Measurements from ENCODE around the gene UTS2.

UTS2 gene

GRCh38 chr1:7865978-7866377 lies 13.1 kb upstream of the UTS2 start:
- Histone ChIP-seq H3K4me1 (no peaks in the 10 kb centered on the region), H3K4me3 (ENCODE audit: low read depth, low read length) (no peak overlapping the region), H3K9me3 (ENCODE audit: control insufficient read depth, low read length) (no peaks in the 10 kb centered on the region), H3K4me2 (ENCODE audit: low read length) (no peak overlapping the region), H2AFZ (no peak overlapping the region), H3K9ac (no peak overlapping the region), H3K36me3 (ENCODE audit: control insufficient read depth, insufficient read depth, low read length) (no peaks in the 10 kb centered on the region), H3K27ac (no peak overlapping the region), H3K27me3 (ENCODE audit: control insufficient read depth, insufficient read depth, low read length) (no peaks in the 10 kb centered on the region), H3K79me2 (no peaks in the 10 kb centered on the region)
- TF ChIP-seq, protein P1, sequence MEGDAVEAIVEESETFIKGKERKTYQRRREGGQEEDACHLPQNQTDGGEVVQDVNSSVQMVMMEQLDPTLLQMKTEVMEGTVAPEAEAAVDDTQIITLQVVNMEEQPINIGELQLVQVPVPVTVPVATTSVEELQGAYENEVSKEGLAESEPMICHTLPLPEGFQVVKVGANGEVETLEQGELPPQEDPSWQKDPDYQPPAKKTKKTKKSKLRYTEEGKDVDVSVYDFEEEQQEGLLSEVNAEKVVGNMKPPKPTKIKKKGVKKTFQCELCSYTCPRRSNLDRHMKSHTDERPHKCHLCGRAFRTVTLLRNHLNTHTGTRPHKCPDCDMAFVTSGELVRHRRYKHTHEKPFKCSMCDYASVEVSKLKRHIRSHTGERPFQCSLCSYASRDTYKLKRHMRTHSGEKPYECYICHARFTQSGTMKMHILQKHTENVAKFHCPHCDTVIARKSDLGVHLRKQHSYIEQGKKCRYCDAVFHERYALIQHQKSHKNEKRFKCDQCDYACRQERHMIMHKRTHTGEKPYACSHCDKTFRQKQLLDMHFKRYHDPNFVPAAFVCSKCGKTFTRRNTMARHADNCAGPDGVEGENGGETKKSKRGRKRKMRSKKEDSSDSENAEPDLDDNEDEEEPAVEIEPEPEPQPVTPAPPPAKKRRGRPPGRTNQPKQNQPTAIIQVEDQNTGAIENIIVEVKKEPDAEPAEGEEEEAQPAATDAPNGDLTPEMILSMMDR (IDR thresholded peaks at IDR 0.05): no peak

GRCh38 chr1:7863756-7864328 lies 11.0 kb upstream of the UTS2 start:
- H3K27me3 ChIP-seq (ENCODE audit: control insufficient read depth, insufficient read depth, low read length): no peaks in the 10 kb centered on the region
- TF ChIP-seq, protein P1 (IDR thresholded peaks at IDR 0.05): no peak
- H3K9me3 ChIP-seq (ENCODE audit: control insufficient read depth, low read length): no peaks in the 10 kb centered on the region
- H3K79me2 ChIP-seq: no peaks in the 10 kb centered on the region
- no peak overlapping the region for H3K9ac ChIP-seq
- no peak overlapping the region for H3K4me2 ChIP-seq (ENCODE audit: low read length)
- H3K4me1 ChIP-seq: no peaks in the 10 kb centered on the region
- H3K4me3 ChIP-seq (ENCODE audit: low read depth, low read length): no peak overlapping the region
- no peaks in the 10 kb centered on the region for H3K36me3 ChIP-seq (ENCODE audit: control insufficient read depth, insufficient read depth, low read length)
- no peak overlapping the region for H3K27ac ChIP-seq
- no peak overlapping the region for H2AFZ ChIP-seq

- Histone ChIP-seq H3K27me3 (ENCODE audit: control insufficient read depth, insufficient read depth, low read length) (no peaks in the 10 kb centered on the region), H3K27ac (no peak overlapping the region), H3K4me1 (no peaks in the 10 kb centered on the region), H3K9ac (no peak overlapping the region), H3K36me3 (ENCODE audit: control insufficient read depth, insufficient read depth, low read length) (no peaks in the 10 kb centered on the region), H3K4me2 (ENCODE audit: low read length) (no peak overlapping the region), H3K79me2 (no peaks in the 10 kb centered on the region), H3K9me3 (ENCODE audit: control insufficient read depth, low read length) (no peaks in the 10 kb centered on the region), H2AFZ (no peak overlapping the region), H3K4me3 (ENCODE audit: low read depth, low read length) (no peak overlapping the region)
- TF ChIP-seq, protein P1 (IDR thresholded peaks at IDR 0.05): no peak
Observed at GRCh38 chr1:7862211-7863060, 9.6 kb upstream of the UTS2 start.

DNA sequence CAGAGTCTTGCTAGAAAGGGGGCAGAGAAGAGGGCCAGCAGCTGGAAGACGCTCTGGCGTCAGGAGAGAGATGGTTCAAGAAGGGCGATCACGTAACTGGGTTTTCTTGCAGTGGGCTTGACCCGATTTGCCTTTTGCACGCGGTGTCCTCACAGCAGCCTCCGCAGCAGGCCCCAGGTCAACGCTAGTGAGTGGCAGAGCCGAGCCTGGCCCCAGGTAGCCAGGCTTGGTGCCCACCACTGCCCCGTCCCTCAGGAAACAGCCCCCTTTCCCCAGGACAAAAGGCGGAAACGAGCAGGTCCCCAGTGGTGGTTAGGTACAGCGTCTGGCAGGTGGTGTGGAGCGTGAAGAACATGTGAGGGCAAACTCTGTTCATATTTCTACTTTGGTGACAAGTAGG lies 8.6 kb upstream of the UTS2 start:
- Histone ChIP-seq H3K4me1 (no peaks in the 10 kb centered on the region), H3K36me3 (ENCODE audit: control insufficient read depth, insufficient read depth, low read length) (no peaks in the 10 kb centered on the region), H3K4me2 (ENCODE audit: low read length) (no peak overlapping the region), H3K4me3 (ENCODE audit: low read depth, low read length) (no peak overlapping the region), H3K79me2 (no peaks in the 10 kb centered on the region), H3K27ac (no peak overlapping the region), H3K9ac (no peak overlapping the region), H3K9me3 (ENCODE audit: control insufficient read depth, low read length) (no peaks in the 10 kb centered on the region), H3K27me3 (ENCODE audit: control insufficient read depth, insufficient read depth, low read length) (no peaks in the 10 kb centered on the region), H2AFZ (no peak overlapping the region)
- TF ChIP-seq, protein P1 (IDR thresholded peaks at IDR 0.05): no peak

Data from parathyroid adenoma (tissue), 2 donors.